Stimulated activated naive CD4-positive, alpha-beta T cell (primary cell): Measurements from ENCODE around the gene ZBTB40.

ENCODE experiments used
- DNase-seq, 6 experiments: peaks; one replicate each; lab custom pipeline; 2025; lab: John Stamatoyannopoulos, UW

ZBTB40 gene

GRCh38 chr1:22426781-22427180 lies 24.9 kb upstream of the ZBTB40 start:
- DNase-seq = no peak

GRCh38 chr1:22428672-22429071 lies 23.0 kb upstream of the ZBTB40 start:
- peak in 5 of 6 experiments; percentile 11 to 40 (median 16) for DNase-seq

- DNase-seq = no peak
Measured at GRCh38 chr1:22431965-22432364, 19.7 kb upstream of the ZBTB40 start.

GRCh38 chr1:22434717-22435116 lies 16.9 kb upstream of the ZBTB40 start:
- no peak for DNase-seq

GRCh38 chr1:22436948-22437347 lies 14.7 kb upstream of the ZBTB40 start:
- no peak for DNase-seq

GRCh38 chr1:22437573-22437972 lies 14.1 kb upstream of the ZBTB40 start:
- DNase-seq = no peak

GRCh38 chr1:22440582-22440981 lies 11.1 kb upstream of the ZBTB40 start:
- DNase-seq = no peak

- DNase-seq = no peak
Measured at GRCh38 chr1:22442212-22442894, 9.3 kb upstream of the ZBTB40 start.

- DNase-seq = no peak
Measured at GRCh38 chr1:22443332-22443731, 8.3 kb upstream of the ZBTB40 start.

- no peak for DNase-seq
Measured at GRCh38 chr1:22444856-22445255, 6.8 kb upstream of the ZBTB40 start.

GRCh38 chr1:22447621-22448111 lies 4.0 kb upstream of the ZBTB40 start:
- DNase-seq = no peak

GRCh38 chr1:22449636-22450035 lies 2.0 kb upstream of the ZBTB40 start:
- DNase-seq = no peak

GRCh38 chr1:22450351-22451021 lies 1.2 kb upstream of the ZBTB40 start:
- DNase-seq = no peak

- peak in 3 of 6 experiments; percentile 12 to 57 (median 47) for DNase-seq
Measured at GRCh38 chr1:22452481-22452957, 868 bp downstream of the ZBTB40 start.

- DNase-seq = no peak
Measured at GRCh38 chr1:22453181-22453580, 1.5 kb downstream of the ZBTB40 start.

- no peak for DNase-seq
Measured at GRCh38 chr1:22454476-22455056, 2.9 kb downstream of the ZBTB40 start.

- no peak for DNase-seq
Measured at GRCh38 chr1:22457345-22457744, 5.7 kb downstream of the ZBTB40 start.

GRCh38 chr1:22457836-22458235 lies 6.2 kb downstream of the ZBTB40 start:
- DNase-seq = no peak

GRCh38 chr1:22461100-22461499 lies 9.4 kb downstream of the ZBTB40 start:
- no peak for DNase-seq

GRCh38 chr1:22461678-22462527 lies 10.3 kb downstream of the ZBTB40 start:
- no peak for DNase-seq

GRCh38 chr1:22462928-22463327 lies 11.3 kb downstream of the ZBTB40 start:
- no peak for DNase-seq

- no peak for DNase-seq
Measured at GRCh38 chr1:22465015-22465565, 13.4 kb downstream of the ZBTB40 start.
